GM23248 (cell line): ENCODE data around the gene SCAF4. TPM values are rescaled to one million over a fixed set of nuclear protein-coding genes. Genes with fewer than 3 reads are reported as not detected.
"Not testable (repeated sequence)": the region's sequence is repeated elsewhere in the genome, so short reads cannot be mapped to it uniquely, and the experiment has no call there.

Experiments used
- DNase-seq: peaks from one replicate; pipeline ENCODE4 v3.0.0-alpha.2; 2015
- H2AFZ ChIP-seq: fragments of 200-600 bp; sonication (generic); 2 replicates; pipeline ENCODE4 v1.6.1; 2016; ENCODE audit warnings: antibody characterized with exemption
- H3F3A ChIP-seq: fragments of 200-600 bp; sonication (generic); 2 replicates; pipeline ENCODE4 v1.6.1; 2016; ENCODE audit warnings: mild to moderate bottlenecking, antibody characterized with exemption, mixed run types; ENCODE audit not compliant: insufficient read depth
- H3K27ac ChIP-seq: fragments of 200-600 bp; sonication (generic); 2 replicates; pipeline ENCODE4 v1.5.1; 2016; ENCODE audit warnings: mild to moderate bottlenecking
- H3K27me3 ChIP-seq: fragments of 200-600 bp; sonication (generic); replicated peaks from 2 replicates; pipeline ENCODE4 v1.6.1; 2016; ENCODE audit warnings: mild to moderate bottlenecking; ENCODE audit not compliant: insufficient read depth
- H3K36me3 ChIP-seq: fragments of 200-600 bp; sonication (generic); 2 replicates; pipeline ENCODE4 v1.6.1; 2016; ENCODE audit warnings: low read depth, mild to moderate bottlenecking
- H3K4me1 ChIP-seq: fragments of 200-600 bp; sonication (generic); 2 replicates; pipeline ENCODE4 v1.6.1; 2016; ENCODE audit warnings: mild to moderate bottlenecking; ENCODE audit not compliant: insufficient read depth
- H3K4me2 ChIP-seq: fragments of 200-600 bp; sonication (generic); one replicate; pipeline ENCODE4 v1.6.1; 2016; ENCODE audit warnings: mild to moderate bottlenecking; ENCODE audit not compliant: unreplicated experiment
- H3K4me3 ChIP-seq: fragments of 200-600 bp; sonication (generic); 2 replicates; pipeline ENCODE4 v1.5.1; 2016; ENCODE audit warnings: mild to moderate bottlenecking
- H3K79me2 ChIP-seq: fragments of 200-600 bp; sonication (generic); 2 replicates; pipeline ENCODE4 v1.6.1; 2016; ENCODE audit warnings: mild to moderate bottlenecking; ENCODE audit not compliant: insufficient read depth
- H3K9ac ChIP-seq: fragments of 200-600 bp; sonication (generic); 2 replicates; pipeline ENCODE4 v1.6.1; 2016; ENCODE audit warnings: mild to moderate bottlenecking
- H3K9me2 ChIP-seq: fragments of 200-600 bp; sonication (generic); 2 replicates; pipeline ENCODE4 v1.6.1; 2016; ENCODE audit warnings: mixed run types, mild to moderate bottlenecking, moderate library complexity; ENCODE audit not compliant: insufficient read depth
- H3K9me3 ChIP-seq: fragments of 200-600 bp; sonication (generic); one replicate; pipeline ENCODE4 v1.6.1; 2017; ENCODE audit warnings: low read depth
- H4K20me1 ChIP-seq: fragments of 200-600 bp; sonication (generic); 2 replicates; pipeline ENCODE4 v1.6.0; 2016; ENCODE audit not compliant: insufficient read depth
- EZH2 ChIP-seq: fragments of 200-600 bp; sonication (generic); IDR thresholded peaks from 2 replicates; pipeline ENCODE4 v1.6.1; 2018; ENCODE audit warnings: antibody characterized with exemption, mild to moderate bottlenecking; ENCODE audit not compliant: insufficient read depth, poor library complexity, severe bottlenecking
- EZH2phosphoT487 ChIP-seq: fragments of 200-600 bp; sonication (generic); IDR thresholded peaks from 2 replicates; pipeline ENCODE4 v1.6.1; 2018; ENCODE audit warnings: antibody characterized with exemption, moderate library complexity, mild to moderate bottlenecking, low read depth; ENCODE audit not compliant: insufficient read depth
- WGBS, 2 experiments: methylation state at CpG; one replicate each; pipeline ENCODE4 v1.1.6; 2015 to 2017; ENCODE audit warnings: low lambda C conversion rate in 2 of 2, low coverage in 1 of 2; ENCODE audit errors: missing lambda C conversion rate in 2 of 2; 5-methylcytosine and 5-hydroxymethylcytosine counted together
- in situ Hi-C: fragments of 300-500 bp; cut with MboI; formaldehyde crosslinking; loops from 2 replicates; pipeline ENCODE4 v1.15.0; 2020
- polyA plus RNA-seq: library from polyadenylated mRNA; unstranded; fragments of >200 nt; fragmentation: Nextera tagmentation; extraction: Ambion mirVana; gene quantifications from 2 replicates; pipeline ENCODE4 v1.2.1, GENCODE V29; 2016
- total RNA-seq: library from RNA; depleted of rRNA; stranded (reverse); fragments of >200 nt; shearing (Covaris generic); gene quantifications from 2 replicates; pipeline ENCODE4 v1.2.3, GENCODE V29; 2014

The SCAF4 gene
- total and polyA plus RNA-seq, 2 experiments from 2014 or later, result 3.2 to 19.4 TPM

DNA sequence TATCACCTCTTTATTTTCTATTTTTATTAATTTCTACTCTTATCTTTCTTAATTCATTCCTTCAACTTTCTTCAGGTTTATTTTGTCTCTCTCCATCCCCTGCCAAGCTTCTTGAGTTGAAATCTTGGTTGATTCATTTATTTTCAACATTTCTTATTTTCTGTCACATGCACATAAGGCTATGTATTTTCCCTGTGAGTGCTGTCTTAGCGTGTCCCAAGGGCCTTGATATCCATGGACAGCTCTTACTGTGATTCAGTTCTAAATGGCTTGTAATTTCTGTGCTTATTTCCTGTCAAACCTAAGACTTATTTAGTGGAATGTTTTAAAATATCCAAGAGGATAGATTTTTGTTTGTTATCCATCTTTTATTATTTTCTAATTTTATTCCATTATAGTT lies 36.8 kb upstream of the SCAF4 start:
- Histone ChIP-seq H3K4me3 (no peak overlapping the region), H3K9ac (no peak overlapping the region), H3K27ac (no peak overlapping the region), H3K79me2 (no peaks in the 10 kb centered on the region), H3F3A (no peaks in the 10 kb centered on the region), H3K27me3 (no peaks in the 10 kb centered on the region), H2AFZ (no peak overlapping the region), H3K36me3 (no peaks in the 10 kb centered on the region), H3K9me3 (no peaks in the 10 kb centered on the region), H3K4me1 (no peaks in the 10 kb centered on the region), H3K9me2 (no peaks in the 10 kb centered on the region), H3K4me2 (no peak overlapping the region), H4K20me1 (no peaks in the 10 kb centered on the region)
- whole genome bisulfite sequencing, 2 experiments, result 48 to 51% methylated on average over 1 of the region's 1 CpG
- DNase-seq, result no peak
- TF ChIP-seq EZH2 (no peak), EZH2phosphoT487 (no peak)
- in situ Hi-C loops, result no loop called here

GRCh38 chr21:31766899-31767298 lies 35.0 kb upstream of the SCAF4 start:
- 50 to 62% methylated on average over 3 of the region's 3 CpGs for WGBS, 2 experiments

GRCh38 chr21:31765850-31766249 lies 33.9 kb upstream of the SCAF4 start:
- H3K9ac ChIP-seq, H3K9me2 ChIP-seq, H3K4me2 ChIP-seq, DNase-seq, H3K4me3 ChIP-seq, in situ Hi-C loops, H3F3A ChIP-seq, H3K9me3 ChIP-seq, H2AFZ ChIP-seq, H3K27me3 ChIP-seq, H3K36me3 ChIP-seq, H3K79me2 ChIP-seq, H3K27ac ChIP-seq, H3K4me1 ChIP-seq, H4K20me1 ChIP-seq: not testable (repeated sequence)
- 48 to 62% methylated on average over 6 of the region's 6 CpGs for WGBS, 2 experiments

More at GRCh38 chr21:31766899-31767298, 35.0 kb upstream of the SCAF4 start:
- no peaks in the 10 kb centered on the region for H3K9me3 ChIP-seq
- H3K36me3 ChIP-seq, result no peaks in the 10 kb centered on the region
- H3F3A ChIP-seq, result no peaks in the 10 kb centered on the region
- no peak for TF ChIP-seq EZH2phosphoT487
- no peaks in the 10 kb centered on the region for H3K79me2 ChIP-seq
- no peaks in the 10 kb centered on the region for H4K20me1 ChIP-seq
- no peaks in the 10 kb centered on the region for H3K27me3 ChIP-seq
- H2AFZ ChIP-seq, result no peak overlapping the region
- H3K4me3 ChIP-seq, result no peak overlapping the region
- no peaks in the 10 kb centered on the region for H3K4me1 ChIP-seq
- H3K27ac ChIP-seq, result no peak overlapping the region
- no peak overlapping the region for H3K4me2 ChIP-seq
- no peaks in the 10 kb centered on the region for H3K9me2 ChIP-seq
- no peak overlapping the region for H3K9ac ChIP-seq
- DNase-seq, result no peak
- in situ Hi-C loops, result no loop called here

DNA sequence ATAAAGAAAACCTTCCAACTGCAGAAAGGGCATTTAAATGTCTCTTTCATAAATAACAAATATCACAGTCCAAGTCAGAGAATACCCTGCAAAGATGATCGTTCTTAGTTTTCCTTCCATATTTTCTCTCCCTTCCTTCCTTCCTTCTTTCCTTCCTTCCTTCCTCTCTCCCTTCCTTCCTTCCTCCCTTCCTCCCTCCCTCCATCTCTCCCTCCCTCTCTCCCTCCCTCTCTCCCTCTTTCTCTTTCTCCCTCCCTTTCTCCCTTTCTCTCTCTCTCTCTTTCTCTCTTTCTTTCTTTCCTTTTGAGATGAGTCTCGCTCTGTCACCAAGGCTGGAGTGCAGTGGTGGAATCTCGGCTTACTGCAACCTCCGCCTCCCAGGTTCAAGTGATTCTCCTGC lies 29.0 kb upstream of the SCAF4 start:
- no peak for DNase-seq
- 63 to 72% methylated on average over 4 of the region's 4 CpGs for WGBS, 2 experiments
- H3K27me3 ChIP-seq, result no peaks in the 10 kb centered on the region
- H3K4me2 ChIP-seq, result no peak overlapping the region
- no peaks in the 10 kb centered on the region for H3K79me2 ChIP-seq
- TF ChIP-seq EZH2, result no peak
- TF ChIP-seq EZH2phosphoT487, result no peak
- no peaks in the 10 kb centered on the region for H3K9me3 ChIP-seq
- no peaks in the 10 kb centered on the region for H3K4me1 ChIP-seq
- no peaks in the 10 kb centered on the region for H3F3A ChIP-seq
- no peaks in the 10 kb centered on the region for H3K9me2 ChIP-seq
- no peak overlapping the region for H3K9ac ChIP-seq
- in situ Hi-C loops, result no loop called here
- H3K4me3 ChIP-seq, result no peak overlapping the region
- H2AFZ ChIP-seq, result no peak overlapping the region
- H3K36me3 ChIP-seq, result no peaks in the 10 kb centered on the region
- H4K20me1 ChIP-seq, result no peaks in the 10 kb centered on the region
- no peak overlapping the region for H3K27ac ChIP-seq

DNA sequence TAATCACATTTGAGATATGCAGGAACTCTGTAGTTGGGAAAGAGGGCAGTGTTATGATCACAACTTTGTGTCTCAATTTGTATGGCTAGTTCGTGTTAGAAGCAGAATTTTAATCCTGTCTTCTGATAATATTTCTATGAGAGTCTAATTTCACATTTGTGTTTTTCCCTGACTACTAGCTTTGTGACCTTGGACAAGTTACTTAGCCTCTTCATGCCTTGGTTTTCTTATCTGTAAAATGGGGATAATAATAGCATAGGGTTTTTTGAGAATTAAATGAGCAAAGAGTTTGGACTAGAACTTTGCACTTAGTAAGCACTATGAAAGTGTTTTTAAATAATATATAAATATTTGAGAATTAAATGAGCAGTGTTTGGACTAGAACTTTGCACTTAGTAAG lies 24.9 kb upstream of the SCAF4 start:
- Histone ChIP-seq H3F3A (peaks cover 3% of the 10 kb centered on the region; the same call in 1 of the 2 replicates), H2AFZ (no peak overlapping the region), H3K36me3 (no peaks in the 10 kb centered on the region), H3K4me1 (no peaks in the 10 kb centered on the region), H3K79me2 (no peaks in the 10 kb centered on the region), H3K27ac (no peak overlapping the region), H3K9me2 (no peaks in the 10 kb centered on the region), H3K9me3 (no peaks in the 10 kb centered on the region), H3K9ac (no peak overlapping the region), H3K4me2 (no peak overlapping the region), H3K27me3 (no peaks in the 10 kb centered on the region), H3K4me3 (no peak overlapping the region), H4K20me1 (no peaks in the 10 kb centered on the region)
- no peak for DNase-seq
- TF ChIP-seq EZH2phosphoT487 (no peak), EZH2 (no peak)
- 30 to 34% methylated on average over 1 of the region's 1 CpG for WGBS, 2 experiments
- in situ Hi-C loops, result no loop called here
